HTR-8/SVneo (cell line): ENCODE measurements around the gene CLEC4F.

Experiments used
- DNase-seq: peaks from one replicate; pipeline ENCODE4 v3.0.0; 2011; ENCODE audit warnings: low spot score, mixed read lengths; ENCODE audit not compliant: insufficient read length
- FAIRE-seq: peaks from 2 replicates; lab custom pipeline; 2011; peaks lifted over from hg19 to GRCh38; lab: Jason Lieb, UNC

Gene CLEC4F

DNA sequence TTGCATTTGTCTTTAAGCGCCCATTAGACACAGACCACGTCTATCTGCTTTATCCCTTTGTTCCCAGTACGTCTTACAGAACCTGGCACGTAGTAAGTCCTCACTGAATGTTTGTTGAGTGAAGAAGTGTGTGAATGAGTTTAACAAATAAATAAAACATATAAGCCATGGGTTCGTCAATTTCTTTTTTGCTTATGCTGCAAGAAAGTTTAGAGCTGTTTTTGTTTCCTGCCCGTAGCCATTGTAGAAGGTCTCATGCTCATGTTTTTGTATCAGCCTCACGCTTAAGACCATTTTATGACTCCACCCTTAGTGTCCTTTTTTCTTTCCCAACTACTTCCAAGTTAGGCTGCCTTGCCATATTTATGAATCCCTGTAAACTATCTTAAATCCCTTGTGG is 54.9 kb downstream of the CLEC4F start:
- FAIRE-seq (no peak), DNase-seq (no peak)

DNA sequence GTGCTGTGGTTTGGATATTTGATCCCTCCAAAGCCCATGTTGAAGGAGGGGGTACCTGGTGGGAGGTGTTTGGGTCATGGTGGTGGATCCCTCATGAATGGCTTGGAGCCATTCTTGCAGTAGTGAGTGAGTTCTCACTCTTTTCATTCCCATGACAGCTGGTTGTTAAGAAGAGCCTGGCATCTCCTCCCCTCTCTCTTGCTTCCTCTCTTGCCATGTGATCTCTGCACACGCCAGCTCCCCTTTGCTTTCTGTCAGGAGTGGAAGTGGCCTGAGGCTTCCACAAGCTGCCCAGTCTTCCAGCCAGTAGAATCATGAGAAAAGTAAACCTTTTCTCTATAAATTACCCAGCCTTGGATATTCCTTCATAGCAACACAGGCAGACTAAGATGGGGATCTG is 61.0 kb downstream of the CLEC4F start:
- no peak for FAIRE-seq
- DNase-seq: no peak
